Measurements from ENCODE around the gene NDUFA8. TPM values are rescaled to one million over a fixed set of nuclear protein-coding genes. Genes with fewer than 3 reads are reported as not detected.
"Not testable (repeated sequence)": the region's sequence is repeated elsewhere in the genome, so short reads cannot be mapped to it uniquely, and the experiment has no call there.

NDUFA8 gene
- total RNA-seq, 1 donor from 2014 or later, result 46.1 TPM

DNA sequence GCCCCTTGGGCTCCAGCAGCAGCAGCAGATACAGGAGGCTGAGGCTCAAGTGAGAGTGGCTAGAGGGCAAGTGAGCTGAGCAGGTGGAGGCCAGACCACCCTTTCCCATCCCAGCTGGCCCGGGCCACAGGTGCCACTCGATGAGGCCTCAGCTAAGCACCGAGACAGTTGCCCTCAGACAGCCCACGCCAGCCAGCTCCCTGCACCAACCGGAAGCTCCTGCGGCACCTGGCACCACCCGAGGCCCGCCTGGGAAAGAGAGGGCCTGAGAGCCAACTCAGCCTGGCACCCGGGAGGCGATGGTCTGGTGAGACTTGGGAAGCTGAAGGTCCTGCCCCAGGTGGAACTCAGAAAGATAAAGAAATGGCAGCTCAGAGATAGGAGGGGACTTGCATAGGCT, 38.2 kb downstream of the NDUFA8 start:
- H3K27me3 Mint-ChIP-seq (ENCODE audit: unreplicated experiment), result peaks cover 16% of the 10 kb centered on the region
- TF ChIP-seq, protein P1, sequence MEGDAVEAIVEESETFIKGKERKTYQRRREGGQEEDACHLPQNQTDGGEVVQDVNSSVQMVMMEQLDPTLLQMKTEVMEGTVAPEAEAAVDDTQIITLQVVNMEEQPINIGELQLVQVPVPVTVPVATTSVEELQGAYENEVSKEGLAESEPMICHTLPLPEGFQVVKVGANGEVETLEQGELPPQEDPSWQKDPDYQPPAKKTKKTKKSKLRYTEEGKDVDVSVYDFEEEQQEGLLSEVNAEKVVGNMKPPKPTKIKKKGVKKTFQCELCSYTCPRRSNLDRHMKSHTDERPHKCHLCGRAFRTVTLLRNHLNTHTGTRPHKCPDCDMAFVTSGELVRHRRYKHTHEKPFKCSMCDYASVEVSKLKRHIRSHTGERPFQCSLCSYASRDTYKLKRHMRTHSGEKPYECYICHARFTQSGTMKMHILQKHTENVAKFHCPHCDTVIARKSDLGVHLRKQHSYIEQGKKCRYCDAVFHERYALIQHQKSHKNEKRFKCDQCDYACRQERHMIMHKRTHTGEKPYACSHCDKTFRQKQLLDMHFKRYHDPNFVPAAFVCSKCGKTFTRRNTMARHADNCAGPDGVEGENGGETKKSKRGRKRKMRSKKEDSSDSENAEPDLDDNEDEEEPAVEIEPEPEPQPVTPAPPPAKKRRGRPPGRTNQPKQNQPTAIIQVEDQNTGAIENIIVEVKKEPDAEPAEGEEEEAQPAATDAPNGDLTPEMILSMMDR (IDR thresholded peaks at IDR 0.05; ENCODE audit: partially characterized antibody, unreplicated experiment), result no peak
- H3K9me3 Mint-ChIP-seq (ENCODE audit: unreplicated experiment), result peaks cover 7% of the 10 kb centered on the region
- no peak overlapping the region for H3K27ac Mint-ChIP-seq (ENCODE audit: unreplicated experiment)
- no peaks in the 10 kb centered on the region for H3K36me3 Mint-ChIP-seq (ENCODE audit: unreplicated experiment)
- DNase-seq, result no peak
- H3K4me1 Mint-ChIP-seq (ENCODE audit: low read depth, unreplicated experiment), result no peaks in the 10 kb centered on the region
- no peak overlapping the region for H3K4me3 Mint-ChIP-seq (ENCODE audit: unreplicated experiment)

DNA sequence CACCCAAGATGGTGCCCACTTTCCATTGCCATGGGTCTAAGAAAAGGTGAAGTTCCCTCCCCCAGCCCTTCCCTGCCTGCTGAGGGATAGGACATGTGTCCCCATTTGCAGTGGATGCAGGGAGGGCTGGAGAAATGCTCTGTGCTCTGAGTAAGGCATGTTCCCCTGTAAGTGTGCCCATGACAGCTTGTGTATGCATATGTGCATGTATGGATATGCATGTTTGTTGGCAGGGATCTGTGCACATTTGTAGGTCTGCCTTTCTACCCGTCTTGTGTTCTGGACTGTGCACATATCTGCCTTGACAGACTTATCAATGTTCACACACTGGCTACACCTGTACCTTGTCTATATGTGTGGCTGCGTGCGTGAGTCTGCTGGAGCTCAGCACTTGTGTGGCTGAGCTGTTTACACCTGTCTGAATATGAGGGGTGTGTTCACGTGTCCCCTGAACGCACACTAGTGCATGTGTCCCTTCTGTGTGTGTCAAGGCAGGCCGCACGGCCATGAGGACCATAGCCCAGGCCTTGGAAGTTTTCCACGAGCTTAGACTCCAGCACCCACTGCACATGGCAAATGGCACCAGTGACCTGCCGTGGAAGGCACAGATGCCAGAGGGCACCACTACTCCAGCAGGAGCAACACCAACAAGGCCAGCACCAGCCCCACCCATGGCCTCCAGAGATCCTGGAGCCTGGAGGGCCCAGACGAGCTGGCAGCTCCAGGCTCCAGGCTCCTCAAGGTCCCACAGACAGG, 39.1 kb downstream of the NDUFA8 start:
- Mint-ChIP-seq H3K9me3 (ENCODE audit: unreplicated experiment) (peaks cover 5% of the 10 kb centered on the region), H3K27me3 (ENCODE audit: unreplicated experiment) (peaks cover 10% of the 10 kb centered on the region), H3K4me1 (ENCODE audit: low read depth, unreplicated experiment) (no peaks in the 10 kb centered on the region), H3K27ac (ENCODE audit: unreplicated experiment) (no peak overlapping the region), H3K4me3 (ENCODE audit: unreplicated experiment) (no peak overlapping the region), H3K36me3 (ENCODE audit: unreplicated experiment) (no peaks in the 10 kb centered on the region)
- DNase-seq, result no peak
- TF ChIP-seq, protein P1 (IDR thresholded peaks at IDR 0.05; ENCODE audit: partially characterized antibody, unreplicated experiment), result no peak

DNA sequence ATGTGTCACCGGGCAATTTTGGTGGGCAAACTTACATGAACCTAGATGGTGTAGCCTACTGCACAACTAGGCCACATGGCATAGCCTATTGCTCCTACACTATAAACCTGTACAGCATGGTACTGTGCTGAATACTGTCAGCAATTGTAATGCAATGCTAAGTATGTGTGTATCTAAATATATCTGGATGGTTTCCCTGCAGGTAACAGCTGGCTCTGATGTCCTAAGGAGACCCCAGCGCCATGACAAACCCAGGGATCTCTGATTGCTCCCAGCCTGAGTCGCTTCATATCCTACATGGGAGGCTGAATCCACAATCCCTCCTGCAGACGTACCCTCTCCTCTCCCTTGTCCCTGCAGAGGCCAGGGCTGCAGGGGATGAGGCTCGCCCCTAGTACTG, 39.9 kb downstream of the NDUFA8 start:
- H3K36me3 Mint-ChIP-seq (ENCODE audit: unreplicated experiment), result no peaks in the 10 kb centered on the region
- H3K27ac Mint-ChIP-seq (ENCODE audit: unreplicated experiment), result no peak overlapping the region
- TF ChIP-seq, protein P1 (IDR thresholded peaks at IDR 0.05; ENCODE audit: partially characterized antibody, unreplicated experiment), result no peak
- H3K9me3 Mint-ChIP-seq (ENCODE audit: unreplicated experiment), result peaks cover 5% of the 10 kb centered on the region
- H3K4me1 Mint-ChIP-seq (ENCODE audit: low read depth, unreplicated experiment), result peaks cover 3% of the 10 kb centered on the region
- H3K27me3 Mint-ChIP-seq (ENCODE audit: unreplicated experiment), result peaks cover 2% of the 10 kb centered on the region
- no peak for DNase-seq
- no peak overlapping the region for H3K4me3 Mint-ChIP-seq (ENCODE audit: unreplicated experiment)

DNA sequence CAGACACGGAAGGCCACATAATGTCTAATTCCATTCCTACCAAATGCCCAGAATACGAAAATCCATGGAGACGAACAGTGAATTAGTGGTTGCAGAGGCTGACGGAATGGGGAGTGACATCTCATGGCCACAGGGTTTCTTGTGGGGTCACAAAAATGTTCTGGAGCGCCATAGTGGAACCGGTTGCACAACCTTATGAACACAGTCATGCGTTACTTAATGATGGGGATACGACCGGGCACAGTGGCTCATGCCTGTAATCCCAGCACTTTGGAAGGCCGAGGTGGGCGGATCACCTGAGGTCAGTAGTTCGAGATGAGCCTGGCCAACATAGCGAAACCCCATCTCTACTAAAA, 40.4 kb downstream of the NDUFA8 start:
- no peaks in the 10 kb centered on the region for H3K36me3 Mint-ChIP-seq (ENCODE audit: unreplicated experiment)
- H3K27me3 Mint-ChIP-seq (ENCODE audit: unreplicated experiment), result peaks cover 2% of the 10 kb centered on the region
- no peak overlapping the region for H3K4me3 Mint-ChIP-seq (ENCODE audit: unreplicated experiment)
- no peak for DNase-seq
- H3K4me1 Mint-ChIP-seq (ENCODE audit: low read depth, unreplicated experiment), result peaks cover 4% of the 10 kb centered on the region
- TF ChIP-seq, protein P1 (IDR thresholded peaks at IDR 0.05; ENCODE audit: partially characterized antibody, unreplicated experiment), result no peak
- H3K27ac Mint-ChIP-seq (ENCODE audit: unreplicated experiment), result no peak overlapping the region
- H3K9me3 Mint-ChIP-seq (ENCODE audit: unreplicated experiment), result peaks cover 3% of the 10 kb centered on the region

DNA sequence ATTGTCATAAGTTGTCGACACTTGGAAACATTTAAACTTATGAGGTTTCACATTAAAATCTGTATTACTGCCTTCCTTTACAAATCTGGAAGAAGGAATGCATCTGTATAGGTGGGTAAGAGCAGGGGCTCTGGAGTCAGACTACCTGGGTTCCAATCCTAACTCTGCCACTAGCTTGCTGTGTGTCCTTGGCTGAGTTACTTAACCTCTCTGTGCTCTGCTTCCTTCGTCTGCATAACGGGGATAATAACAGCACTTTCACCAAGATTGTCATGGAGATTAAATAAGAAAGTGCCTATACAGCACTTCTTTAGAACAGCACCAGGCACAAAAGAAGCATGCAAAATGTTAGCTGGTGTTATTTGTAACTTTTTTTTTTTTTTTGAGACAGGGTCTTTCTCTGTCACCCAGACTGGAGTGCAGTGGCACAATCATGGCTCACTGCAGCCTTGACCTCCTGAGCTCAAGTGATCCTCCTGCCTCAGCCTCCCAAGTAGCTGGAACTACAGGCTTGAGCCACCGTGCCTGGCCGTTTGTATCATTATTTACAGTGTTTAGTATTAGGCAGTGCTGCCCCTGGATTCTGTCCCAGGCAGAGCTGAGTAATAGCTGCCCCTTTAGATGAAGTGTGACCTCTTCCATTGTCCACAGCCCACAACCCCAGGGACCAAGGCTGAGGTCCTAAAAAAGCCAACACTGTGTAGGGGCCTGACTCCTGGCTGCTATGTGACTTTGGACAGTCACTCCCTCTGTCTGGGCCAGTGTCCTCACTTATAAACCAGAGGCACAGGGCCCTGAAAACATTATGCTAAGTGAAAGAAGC, 41.0 kb downstream of the NDUFA8 start:
- Mint-ChIP-seq H3K4me1 (ENCODE audit: low read depth, unreplicated experiment) (peaks cover 4% of the 10 kb centered on the region), H3K27me3 (ENCODE audit: unreplicated experiment) (peaks cover 2% of the 10 kb centered on the region), H3K27ac (ENCODE audit: unreplicated experiment) (no peak overlapping the region), H3K9me3 (ENCODE audit: unreplicated experiment) (peaks cover 2% of the 10 kb centered on the region), H3K4me3 (ENCODE audit: unreplicated experiment) (no peak overlapping the region), H3K36me3 (ENCODE audit: unreplicated experiment) (no peaks in the 10 kb centered on the region)
- TF ChIP-seq, protein P1 (IDR thresholded peaks at IDR 0.05; ENCODE audit: partially characterized antibody, unreplicated experiment), result no peak
- no peak for DNase-seq

DNA sequence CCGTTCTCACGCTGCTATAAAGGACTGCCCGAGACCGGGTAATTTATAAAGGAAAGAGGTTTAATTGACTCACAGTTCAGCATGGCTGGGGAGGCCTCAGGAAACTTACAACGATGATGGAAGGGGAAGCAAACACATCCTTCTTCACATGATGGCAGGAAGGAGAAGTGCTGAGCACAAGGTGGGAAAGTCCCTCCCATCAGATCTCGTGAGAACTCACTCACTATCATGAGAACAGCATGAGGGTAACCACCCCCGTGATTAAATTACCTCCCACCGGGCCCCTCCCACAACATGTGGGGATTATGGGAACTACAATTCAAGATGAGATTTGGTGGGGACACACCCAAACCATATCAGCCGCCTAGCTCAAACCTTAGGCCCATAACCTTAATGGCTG, 42.3 kb downstream of the NDUFA8 start:
- H3K27me3 Mint-ChIP-seq (ENCODE audit: unreplicated experiment); DNase-seq; H3K4me1 Mint-ChIP-seq (ENCODE audit: low read depth, unreplicated experiment); H3K9me3 Mint-ChIP-seq (ENCODE audit: unreplicated experiment); H3K36me3 Mint-ChIP-seq (ENCODE audit: unreplicated experiment); H3K4me3 Mint-ChIP-seq (ENCODE audit: unreplicated experiment); H3K27ac Mint-ChIP-seq (ENCODE audit: unreplicated experiment): not testable (repeated sequence)

Data from glutamatergic neuron (in vitro differentiated cells).